ENCODE data around the gene MSI2. TPM values are rescaled to one million over a fixed set of nuclear protein-coding genes. Genes with fewer than 3 reads are reported as not detected.

Gene MSI2
- total RNA-seq, 4 donors from 2014 or later = 60.7 to 101 (median 70.9) TPM

DNA sequence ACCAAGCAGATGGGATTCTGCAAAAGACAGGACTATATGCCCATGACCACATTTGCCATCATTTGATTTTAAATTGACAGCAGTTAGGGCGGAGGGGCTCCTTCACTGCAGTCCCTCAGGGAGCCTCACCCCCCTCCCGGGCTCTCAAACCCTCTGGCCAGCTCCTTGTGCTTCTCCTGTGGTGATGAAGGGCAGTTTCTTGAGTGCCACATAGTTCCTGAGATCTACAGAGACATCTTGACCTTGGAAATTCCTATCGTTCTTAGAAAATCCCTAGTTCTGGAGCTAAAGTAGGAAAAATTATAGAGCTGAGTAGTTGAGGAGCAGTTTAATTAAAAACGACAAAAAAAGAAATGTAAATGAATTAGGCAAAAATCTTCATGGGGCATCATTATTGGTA, 257.2 kb downstream of the MSI2 start:
- no peak overlapping the region for H3K4me3 ChIP-seq (replicated peaks in 1 of 3)
- H3K4me1 ChIP-seq = peaks cover 8 to 14% of the 10 kb centered on the region in 2 donors
- H3K27ac ChIP-seq = no peak overlapping the region
- no peaks in the 10 kb centered on the region for H3K36me3 ChIP-seq
- no peak for DNase-seq
- WGBS, 2 donors = 49 to 51% methylated on average over 4 of the region's 4 CpGs
- TF ChIP-seq, protein P1, sequence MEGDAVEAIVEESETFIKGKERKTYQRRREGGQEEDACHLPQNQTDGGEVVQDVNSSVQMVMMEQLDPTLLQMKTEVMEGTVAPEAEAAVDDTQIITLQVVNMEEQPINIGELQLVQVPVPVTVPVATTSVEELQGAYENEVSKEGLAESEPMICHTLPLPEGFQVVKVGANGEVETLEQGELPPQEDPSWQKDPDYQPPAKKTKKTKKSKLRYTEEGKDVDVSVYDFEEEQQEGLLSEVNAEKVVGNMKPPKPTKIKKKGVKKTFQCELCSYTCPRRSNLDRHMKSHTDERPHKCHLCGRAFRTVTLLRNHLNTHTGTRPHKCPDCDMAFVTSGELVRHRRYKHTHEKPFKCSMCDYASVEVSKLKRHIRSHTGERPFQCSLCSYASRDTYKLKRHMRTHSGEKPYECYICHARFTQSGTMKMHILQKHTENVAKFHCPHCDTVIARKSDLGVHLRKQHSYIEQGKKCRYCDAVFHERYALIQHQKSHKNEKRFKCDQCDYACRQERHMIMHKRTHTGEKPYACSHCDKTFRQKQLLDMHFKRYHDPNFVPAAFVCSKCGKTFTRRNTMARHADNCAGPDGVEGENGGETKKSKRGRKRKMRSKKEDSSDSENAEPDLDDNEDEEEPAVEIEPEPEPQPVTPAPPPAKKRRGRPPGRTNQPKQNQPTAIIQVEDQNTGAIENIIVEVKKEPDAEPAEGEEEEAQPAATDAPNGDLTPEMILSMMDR (IDR thresholded peaks at IDR 0.05) = no peak
- TF ChIP-seq POLR2A (IDR thresholded peaks at IDR 0.05) = no peak
- intact Hi-C loops (cut with DNase I) = no loop called here
- no peaks in the 10 kb centered on the region for H3K9me3 ChIP-seq
- no peaks in the 10 kb centered on the region for H3K27me3 ChIP-seq

DNA sequence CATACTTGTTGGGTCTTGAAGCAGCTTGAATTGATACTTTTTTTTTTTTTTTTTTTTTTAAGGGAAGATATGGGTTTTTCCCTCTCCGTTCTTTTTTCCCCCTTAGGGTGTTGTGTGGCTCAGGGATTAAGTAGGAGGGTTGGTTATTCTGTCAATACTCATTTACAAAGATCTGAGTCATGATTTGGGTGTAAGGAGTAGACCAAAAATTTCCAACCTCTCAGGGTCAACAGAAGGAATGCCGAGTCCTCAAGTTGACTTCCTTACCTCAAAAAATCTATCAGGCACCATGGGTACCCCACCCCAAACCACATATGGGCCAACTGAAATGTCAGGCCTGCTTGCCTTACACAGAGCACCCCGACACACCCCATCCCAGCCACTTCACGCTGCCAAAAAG, 258.3 kb downstream of the MSI2 start:
- H3K4me1 ChIP-seq = peaks cover 17 to 22% of the 10 kb centered on the region in 2 donors
- intact Hi-C loops (cut with DNase I) = no loop called here
- H3K36me3 ChIP-seq = no peaks in the 10 kb centered on the region
- no peak overlapping the region for H3K4me3 ChIP-seq (replicated peaks in 1 of 3)
- TF ChIP-seq, protein P1 (IDR thresholded peaks at IDR 0.05) = no peak
- TF ChIP-seq POLR2A (IDR thresholded peaks at IDR 0.05) = no peak
- no peaks in the 10 kb centered on the region for H3K9me3 ChIP-seq
- DNase-seq = no peak
- H3K27ac ChIP-seq = no peak overlapping the region
- no peaks in the 10 kb centered on the region for H3K27me3 ChIP-seq
- 86 to 94% methylated on average over 4 of the region's 4 CpGs for WGBS, 2 donors

DNA sequence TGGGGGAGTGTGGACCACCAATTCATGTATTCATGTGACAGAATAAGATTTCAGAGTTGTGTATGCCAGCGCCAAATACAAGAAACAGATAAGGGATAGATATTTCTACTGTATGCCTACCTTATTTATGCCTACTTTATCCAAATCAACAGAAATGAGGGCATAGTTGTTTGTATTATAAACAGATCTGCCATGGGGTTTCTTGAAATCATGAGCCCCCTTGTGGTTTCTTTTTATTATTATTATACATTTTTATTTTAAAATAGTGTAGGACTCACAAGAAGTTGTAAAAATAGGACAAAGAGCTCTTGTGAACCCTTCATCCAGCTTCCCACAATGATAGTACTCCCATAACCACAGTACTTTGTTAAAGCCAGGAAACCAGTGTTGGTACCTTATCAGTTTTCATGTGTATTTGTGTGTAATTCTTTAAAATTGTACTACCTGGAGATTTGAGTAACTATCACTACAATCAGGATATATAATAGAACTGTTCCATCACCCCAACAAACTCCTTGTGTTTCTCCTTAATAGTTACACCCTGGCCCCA, 259.4 kb downstream of the MSI2 start:
- intact Hi-C loops (cut with DNase I) = no loop called here
- H3K4me3 ChIP-seq (replicated peaks in 1 of 3) = no peak overlapping the region
- H3K9me3 ChIP-seq = no peaks in the 10 kb centered on the region
- TF ChIP-seq POLR2A (IDR thresholded peaks at IDR 0.05) = no peak
- TF ChIP-seq, protein P1 (IDR thresholded peaks at IDR 0.05) = no peak
- no peaks in the 10 kb centered on the region for H3K27me3 ChIP-seq
- 98 to 100% methylated on average over 1 of the region's 1 CpG for WGBS, 2 donors
- H3K27ac ChIP-seq = no peak overlapping the region
- peaks cover 19 to 27% of the 10 kb centered on the region in 2 donors for H3K4me1 ChIP-seq
- no peaks in the 10 kb centered on the region for H3K36me3 ChIP-seq
- no peak for DNase-seq

DNA sequence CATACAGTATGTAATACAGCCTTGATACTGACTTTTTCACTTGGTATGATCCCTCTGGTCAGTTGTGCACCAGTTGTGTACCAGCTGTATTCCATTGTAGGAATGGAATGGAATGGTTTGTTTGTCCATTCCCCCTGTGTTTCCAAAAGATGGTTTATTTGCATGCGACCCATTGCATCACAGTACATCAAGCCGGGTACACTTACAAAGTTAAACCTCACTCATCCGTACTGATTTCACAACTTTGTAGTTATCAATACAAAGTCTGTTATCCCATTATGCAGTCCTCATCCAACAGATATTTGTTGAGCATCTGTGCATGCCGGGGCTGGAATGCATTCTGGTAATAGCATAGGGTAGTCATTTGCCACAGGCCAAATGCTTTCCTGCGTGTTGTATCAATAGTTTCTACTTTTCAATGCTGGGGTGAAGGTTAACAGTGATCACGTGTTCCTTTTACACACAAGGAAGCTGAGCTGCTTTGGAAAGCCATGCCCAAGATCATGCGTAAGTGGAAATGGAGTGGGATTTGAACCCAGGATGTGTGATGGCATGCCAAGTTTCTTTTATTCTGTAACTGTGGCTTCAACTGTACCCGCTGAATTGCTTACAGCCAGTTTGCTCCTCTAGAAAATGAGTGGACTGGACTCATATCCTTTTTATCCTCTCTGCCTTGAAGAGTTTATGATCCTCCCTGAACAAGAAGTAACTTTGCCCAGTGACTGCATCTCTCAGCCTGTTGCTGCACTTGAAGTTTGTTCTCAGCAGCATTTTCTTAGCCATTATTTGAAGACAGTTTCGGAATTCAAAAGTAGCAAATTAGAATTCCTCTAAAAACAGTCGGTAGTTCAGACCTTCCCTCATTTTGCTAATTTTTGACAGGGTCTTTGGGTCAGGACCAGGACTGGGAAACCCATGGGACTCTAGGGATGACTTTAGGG, 260.2 kb downstream of the MSI2 start:
- intact Hi-C loops (cut with DNase I) = no loop called here
- H3K4me3 ChIP-seq (replicated peaks in 1 of 3) = no peak overlapping the region
- no peaks in the 10 kb centered on the region for H3K9me3 ChIP-seq
- DNase-seq = no peak
- WGBS, 2 donors = 95 to 97% methylated on average over 10 of the region's 10 CpGs
- H3K27ac ChIP-seq = peak overlapping the region; percentile 82 to 98 (median 91)
- peaks cover 25 to 34% of the 10 kb centered on the region in 2 donors for H3K4me1 ChIP-seq
- no peaks in the 10 kb centered on the region for H3K36me3 ChIP-seq
- no peaks in the 10 kb centered on the region for H3K27me3 ChIP-seq
- TF ChIP-seq, protein P1 (IDR thresholded peaks at IDR 0.05) = no peak
- TF ChIP-seq POLR2A (IDR thresholded peaks at IDR 0.05) = no peak

DNA sequence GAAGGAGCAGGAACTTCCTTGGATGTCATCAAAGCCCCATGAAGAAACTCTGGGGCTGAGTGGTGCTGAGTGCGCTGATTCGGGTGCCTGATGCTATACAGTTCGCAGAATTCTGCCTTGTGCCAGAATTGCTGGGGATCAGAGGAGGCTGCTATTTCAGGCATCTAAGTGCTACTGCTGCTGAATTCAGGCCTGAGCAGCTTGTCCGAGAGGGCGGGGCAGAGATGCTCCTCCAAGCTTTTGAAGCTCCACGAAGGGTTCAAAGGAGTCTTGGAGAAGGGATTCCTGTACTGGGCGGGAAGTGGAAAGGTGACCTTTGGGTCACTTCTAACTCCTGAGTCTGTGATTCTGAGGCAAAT, 260.9 kb downstream of the MSI2 start:
- peak overlapping the region; percentile 82 to 98 (median 91) for H3K27ac ChIP-seq
- no peak for TF ChIP-seq POLR2A (IDR thresholded peaks at IDR 0.05)
- TF ChIP-seq, protein P1 (IDR thresholded peaks at IDR 0.05) = no peak
- intact Hi-C loops (cut with DNase I) = no loop called here
- H3K4me1 ChIP-seq = peaks cover 32 to 41% of the 10 kb centered on the region in 2 donors
- H3K27me3 ChIP-seq = no peaks in the 10 kb centered on the region
- 87 to 88% methylated on average over 6 to 7 of the region's 7 CpGs for WGBS, 2 donors
- H3K9me3 ChIP-seq = no peaks in the 10 kb centered on the region
- no peak for DNase-seq
- no peaks in the 10 kb centered on the region for H3K36me3 ChIP-seq
- H3K4me3 ChIP-seq (replicated peaks in 1 of 3) = no peak overlapping the region

All from thyroid gland (tissue), 4 donors.